NCI-H2107 treated with DMSO at 0.1 percent for 48 hours (cell line): ENCODE data around the gene NOTCH3.
A peak's percentile ranks its signal among the peaks of the same experiment; 100 is the strongest.

ENCODE experiments used
- DNase-seq: peaks from one replicate; lab custom pipeline; 2025; ENCODE audit not compliant: unreplicated experiment; lab: John Stamatoyannopoulos, UW

Gene NOTCH3

DNA sequence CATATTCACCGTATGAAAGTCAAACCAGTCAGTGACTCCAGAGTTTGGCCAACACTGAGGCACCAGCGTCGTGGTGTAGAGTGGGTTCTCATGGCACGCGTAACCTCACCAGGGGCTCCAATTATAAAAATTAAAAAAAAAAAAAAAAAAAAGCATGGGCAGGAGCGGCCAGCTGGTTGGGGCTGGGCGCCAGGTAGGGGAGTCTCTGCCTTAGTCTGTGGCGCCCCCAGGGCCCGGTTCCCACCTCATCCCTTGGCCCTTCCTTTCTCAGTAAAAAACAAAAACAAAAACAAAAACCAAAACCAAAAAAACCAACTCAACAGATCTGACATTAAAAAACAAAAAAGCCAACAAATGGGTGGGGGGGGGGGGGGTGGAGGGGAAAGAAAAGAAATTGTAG lies 36.1 kb upstream of the NOTCH3 start:
- no peak for DNase-seq

DNA sequence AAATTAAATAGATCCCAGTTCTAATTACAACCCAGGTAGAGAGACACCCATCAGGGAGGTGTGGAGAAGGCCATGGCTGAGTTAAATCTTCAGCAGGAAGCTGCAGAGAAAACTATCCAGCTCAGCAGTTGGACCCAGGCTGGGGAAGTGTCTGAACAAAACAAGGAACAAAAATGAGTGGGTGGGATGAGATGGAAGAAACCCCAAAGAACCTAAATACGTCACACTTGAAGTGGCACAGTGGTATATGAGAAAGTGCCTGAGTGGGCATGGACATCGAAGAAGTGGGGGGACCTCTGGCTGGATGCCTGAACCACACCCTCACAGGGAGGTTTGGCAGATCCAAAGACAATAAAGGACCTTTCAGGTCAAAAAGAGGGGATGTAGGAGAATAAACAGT lies 35.0 kb upstream of the NOTCH3 start:
- DNase-seq: no peak

DNA sequence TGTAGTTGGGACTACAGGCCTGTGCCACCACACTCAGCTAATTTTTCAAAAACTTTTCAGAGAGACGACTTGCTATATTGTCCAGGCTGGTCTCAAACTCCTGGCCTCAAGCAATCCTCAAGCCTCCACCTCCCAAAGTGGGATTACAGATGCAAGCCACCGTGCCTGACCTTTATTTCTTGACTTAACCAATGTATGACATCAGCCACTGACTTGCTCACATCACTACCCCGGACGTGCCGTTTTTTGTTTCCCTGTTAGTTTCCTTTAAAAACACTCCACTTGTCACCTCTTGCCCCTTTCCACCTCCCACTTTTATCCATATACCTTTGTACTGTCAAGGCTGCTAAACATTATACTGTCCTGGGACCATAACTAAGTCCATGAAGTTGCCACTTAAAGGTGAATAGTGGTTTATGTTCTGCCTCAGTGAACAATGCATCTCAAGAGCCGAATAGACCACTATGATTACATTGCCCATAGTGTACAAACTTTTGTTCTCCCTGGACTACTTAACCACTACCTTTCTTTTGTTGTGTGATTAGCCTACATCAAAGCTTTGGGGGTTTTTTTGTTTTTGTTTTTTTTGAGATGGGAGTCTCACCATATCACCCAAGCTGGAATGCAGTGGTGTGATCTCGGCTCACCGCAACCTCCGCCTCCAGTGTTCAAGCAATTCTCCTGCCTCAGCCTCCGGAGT lies 33.8 kb upstream of the NOTCH3 start:
- peak; percentile 16 for DNase-seq

DNA sequence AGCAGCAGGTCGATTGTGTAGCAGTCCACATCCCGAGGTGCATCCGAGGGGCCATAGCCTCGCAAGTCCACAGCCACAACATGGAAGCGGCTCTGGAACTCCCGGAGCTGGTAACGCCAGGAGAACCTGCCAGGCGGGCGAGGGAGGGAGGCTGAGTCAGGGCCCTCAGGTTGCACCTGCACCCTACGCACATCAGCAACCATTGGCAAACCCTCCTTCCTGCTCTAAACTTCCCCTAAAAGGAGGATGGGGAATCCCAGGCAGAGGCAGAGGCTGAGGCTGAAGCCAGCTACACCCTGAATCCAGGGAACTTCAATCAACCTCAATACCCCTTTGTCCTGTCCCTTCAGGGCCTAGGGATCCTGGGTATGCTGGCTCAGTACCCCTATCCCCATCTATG lies 30.5 kb upstream of the NOTCH3 start:
- DNase-seq: no peak

DNA sequence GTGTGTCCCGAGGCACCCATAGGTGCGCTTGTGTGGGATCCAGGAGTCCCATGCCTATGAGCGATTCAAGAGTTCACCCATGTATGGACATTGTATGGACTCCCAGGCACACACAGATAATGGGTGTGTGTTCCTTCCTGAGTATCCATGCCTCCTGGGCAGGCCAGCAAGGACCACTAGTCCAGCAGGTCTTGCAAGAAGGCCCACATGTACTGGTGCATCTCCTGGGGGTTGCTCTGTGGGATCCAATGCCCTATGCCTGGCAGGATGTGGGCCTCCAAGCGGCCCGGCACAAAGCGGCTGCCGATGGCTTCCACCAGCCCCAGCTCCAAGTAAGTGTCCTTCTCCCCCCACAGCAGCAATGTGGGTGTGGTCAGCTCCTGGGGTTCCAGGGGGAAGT lies 26.5 kb upstream of the NOTCH3 start:
- no peak for DNase-seq

DNA sequence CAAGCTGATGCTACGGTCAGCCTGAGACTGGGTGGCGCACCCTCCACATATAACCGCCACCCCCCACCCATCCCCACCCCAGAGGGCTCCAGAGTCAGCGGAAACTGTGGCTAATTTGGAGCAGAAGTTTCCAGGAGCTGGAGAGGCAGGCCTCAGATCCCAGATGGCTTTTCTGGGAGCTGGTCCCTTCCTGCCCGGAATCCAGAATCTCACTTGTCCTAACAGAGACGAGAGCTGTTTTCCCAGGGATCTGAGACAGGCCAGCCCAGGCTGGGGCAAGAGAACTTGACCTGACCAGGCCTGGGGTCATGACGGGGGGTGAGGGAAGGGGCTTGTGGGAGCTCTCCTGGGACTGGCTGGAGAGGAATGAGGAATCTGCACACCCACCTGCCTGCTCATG lies 25.0 kb upstream of the NOTCH3 start:
- DNase-seq: no peak

DNA sequence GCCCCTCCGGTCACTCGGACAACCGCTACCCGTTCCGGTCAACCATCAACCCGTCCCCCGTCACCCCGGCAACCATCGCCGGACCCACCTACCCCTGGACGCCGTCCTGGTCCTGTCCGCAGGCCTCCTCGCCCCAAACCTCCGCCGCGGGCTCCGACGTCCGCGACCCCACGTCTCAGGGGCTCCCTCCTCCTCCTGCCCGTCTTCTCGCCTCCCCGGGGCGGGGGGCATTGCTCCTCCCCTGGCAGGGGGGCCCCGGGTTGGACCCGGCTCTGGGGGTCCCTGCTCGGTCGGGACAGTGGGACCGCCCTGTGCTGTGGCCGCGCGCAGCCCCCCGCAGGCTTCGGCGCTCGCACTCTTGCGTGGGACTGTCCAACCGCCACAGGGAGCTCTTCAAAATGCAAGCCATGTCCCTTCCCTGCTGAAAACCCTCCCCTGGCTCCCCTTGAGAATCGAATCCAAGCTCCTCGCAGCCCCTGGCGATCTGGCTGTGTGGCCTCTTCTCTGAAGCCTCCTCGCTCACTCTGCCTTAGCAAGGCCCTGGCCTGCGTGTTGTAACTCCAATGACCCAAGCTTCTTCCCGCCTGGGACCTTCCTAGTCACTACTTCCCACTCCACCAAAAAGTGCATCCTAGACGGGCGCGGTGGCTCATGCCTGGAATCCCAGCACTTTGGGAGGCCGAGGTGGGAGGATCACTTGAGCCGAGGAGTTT lies 23.0 kb upstream of the NOTCH3 start:
- no peak for DNase-seq

DNA sequence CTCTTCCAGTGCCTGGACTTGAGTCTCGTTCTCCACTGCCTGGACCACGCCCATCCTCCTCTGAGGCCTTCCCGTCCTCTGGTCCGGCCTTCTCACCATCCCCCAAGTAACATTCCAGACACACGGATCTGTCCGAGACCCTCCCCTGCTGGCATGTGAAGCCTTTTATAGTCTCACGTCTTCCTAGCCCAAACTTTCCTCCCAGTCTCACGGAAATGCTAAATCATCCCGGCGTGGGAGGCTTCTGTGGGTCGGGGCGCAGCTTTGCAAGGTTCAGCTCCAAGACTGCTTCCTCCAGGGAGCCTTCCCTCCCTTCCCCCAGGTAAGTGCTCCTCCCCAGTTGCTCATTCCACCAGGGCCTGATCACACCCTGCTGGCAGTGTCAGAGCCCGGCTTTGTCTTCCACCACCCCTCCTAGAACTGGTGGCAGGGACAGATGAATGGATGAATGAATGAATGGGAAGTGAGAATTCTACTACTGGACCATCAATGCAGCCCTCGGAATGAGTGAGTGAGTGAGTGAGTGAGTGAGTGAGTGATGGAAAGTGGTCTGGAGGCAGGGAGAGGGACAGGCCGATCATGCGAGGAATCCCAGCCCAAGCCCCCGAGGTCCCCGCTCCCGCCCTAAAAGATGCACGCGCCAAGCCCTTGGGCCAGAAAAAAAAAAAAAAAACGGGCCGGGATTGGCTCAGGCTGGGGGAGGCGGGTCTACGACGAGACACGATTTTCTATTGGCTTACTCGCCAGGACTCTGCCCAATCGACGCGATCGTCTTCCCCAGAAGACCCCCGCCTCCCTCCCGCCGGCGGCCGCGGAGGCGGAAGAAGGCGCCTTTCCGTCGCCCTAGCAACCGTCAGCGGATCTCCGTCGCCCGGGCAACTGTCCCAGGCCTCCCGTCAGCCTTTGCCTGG lies 22.2 kb upstream of the NOTCH3 start:
- DNase-seq: peak; percentile 72

DNA sequence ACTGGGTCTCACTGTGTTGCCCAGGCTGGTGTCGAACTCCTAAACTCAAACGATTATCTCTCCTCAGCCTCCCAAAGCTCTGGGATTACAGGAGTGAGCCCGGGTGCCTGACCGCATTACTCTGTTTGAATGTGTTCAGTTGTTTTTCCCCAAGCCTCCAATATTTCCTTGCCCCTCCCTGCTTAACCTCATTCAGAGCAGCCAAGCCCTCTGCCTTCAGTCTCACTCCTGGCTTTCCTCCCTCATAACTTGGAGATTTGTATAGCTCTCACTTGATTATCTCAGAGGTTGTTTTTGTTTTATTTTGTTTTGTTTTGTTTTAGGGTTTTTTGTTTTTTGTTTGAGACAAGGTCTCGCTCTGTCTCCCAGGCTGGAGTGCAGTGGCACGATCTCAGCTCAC lies 20.0 kb upstream of the NOTCH3 start:
- no peak for DNase-seq

DNA sequence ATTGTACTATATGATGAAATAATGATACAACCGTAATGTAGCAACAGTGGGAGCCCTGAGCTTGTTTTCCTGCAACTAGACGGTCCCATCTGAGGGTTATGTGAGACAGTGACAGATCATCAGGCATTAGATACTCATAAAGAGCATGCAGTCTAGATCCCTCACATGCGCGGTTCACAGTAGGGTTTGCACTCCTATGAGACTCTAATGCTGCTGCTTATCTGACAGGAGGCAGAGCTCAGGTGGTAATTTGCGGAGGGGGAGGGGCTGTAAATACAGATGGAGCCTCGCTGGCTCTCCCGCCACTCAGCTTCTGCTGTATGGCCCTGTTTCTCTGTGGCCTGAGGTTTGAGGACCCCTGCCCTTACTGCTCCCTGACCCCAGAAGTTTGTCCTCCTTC lies 17.7 kb upstream of the NOTCH3 start:
- no peak for DNase-seq

DNA sequence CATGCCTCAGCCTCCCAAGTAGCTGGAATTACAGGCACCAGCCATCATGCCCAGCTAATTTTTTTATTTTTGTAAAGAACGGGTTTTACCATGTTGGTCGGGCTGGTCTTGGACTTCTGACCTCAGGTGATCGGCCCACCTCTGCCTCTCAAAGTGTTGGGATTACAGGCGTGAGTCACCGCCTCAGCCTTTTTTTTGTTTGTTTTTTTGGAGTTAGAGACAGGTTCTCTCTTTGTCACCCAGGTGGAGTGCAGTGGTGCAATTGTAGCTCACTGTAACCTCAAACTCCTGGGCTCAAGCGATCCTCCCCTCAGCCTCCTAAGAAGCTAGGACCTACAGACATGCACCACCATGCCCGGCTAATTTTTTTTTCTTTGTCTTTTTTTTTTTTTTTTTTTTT lies 15.6 kb upstream of the NOTCH3 start:
- DNase-seq: no peak

DNA sequence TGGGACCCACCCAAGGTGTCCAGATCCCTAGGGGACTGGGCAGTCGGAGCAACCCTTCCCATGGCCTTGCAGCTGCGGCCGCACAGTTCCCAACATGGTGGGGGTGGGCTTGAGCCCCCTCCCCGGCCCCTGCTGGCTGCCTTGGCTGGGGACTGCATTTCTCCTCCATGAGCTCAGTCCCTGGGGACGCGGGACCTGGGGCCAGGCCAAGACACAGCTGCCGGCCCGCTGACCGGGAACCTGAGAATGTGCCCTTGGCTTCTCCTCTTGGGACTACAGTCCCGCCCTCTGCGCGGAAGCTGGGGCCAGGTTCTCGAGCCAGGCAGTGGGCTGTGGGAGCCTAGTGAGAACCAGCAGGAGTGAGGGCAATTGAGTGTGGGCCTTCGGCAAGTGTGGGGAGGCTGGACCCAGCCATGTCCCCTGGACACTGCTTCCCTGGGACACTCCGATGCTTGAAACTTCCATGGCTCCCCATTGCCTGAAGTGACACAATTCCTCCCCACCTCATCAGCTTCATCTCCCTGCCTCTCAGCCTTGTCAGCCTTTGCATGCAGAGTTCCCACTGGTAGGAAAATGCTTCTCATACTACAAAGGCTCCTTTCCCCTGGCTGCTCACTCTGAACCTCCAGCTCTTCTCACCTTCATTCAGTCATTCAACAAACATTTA lies 13.1 kb upstream of the NOTCH3 start:
- no peak for DNase-seq

DNA sequence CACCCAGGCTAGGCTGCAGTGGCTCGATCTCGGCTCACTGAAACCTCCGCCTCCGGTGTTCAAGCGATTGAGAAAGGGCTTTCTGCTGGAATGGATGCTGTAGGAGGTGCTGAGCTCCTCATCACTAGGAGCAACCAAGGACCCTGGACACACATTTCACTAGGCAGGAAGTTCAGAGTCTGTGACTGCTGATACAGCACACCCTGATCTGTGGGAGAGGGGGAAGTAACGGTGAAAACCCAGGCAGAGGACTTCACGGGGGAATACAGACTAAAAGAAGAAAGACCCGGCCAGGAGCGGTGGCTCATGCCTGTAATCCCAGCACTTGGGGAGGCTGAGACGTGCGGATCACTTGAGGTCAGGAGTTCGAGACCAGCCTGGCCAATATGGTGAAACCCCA lies 11.9 kb upstream of the NOTCH3 start:
- DNase-seq: no peak

DNA sequence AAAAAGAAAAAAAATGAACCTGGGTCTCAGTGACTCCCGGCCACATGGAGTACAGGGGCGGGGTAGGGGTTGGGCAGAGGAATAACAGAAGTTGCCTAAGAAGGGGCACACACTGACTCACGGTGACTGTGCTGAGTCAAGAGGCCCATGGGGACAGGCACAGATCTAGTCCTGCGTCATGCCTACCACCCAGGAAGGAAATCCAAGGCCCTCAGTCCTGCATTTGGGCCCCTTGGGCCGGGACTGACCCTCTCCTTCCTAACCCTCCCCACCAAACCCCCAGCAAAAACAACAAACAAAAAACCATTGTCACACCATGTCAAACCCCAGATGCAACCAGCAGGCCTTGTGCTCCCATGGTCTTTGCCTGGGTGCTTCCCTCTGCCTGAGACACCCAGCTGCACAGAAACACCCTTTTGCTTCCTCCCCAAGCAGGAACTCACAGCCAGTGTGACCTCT lies 9.6 kb upstream of the NOTCH3 start:
- no peak for DNase-seq

DNA sequence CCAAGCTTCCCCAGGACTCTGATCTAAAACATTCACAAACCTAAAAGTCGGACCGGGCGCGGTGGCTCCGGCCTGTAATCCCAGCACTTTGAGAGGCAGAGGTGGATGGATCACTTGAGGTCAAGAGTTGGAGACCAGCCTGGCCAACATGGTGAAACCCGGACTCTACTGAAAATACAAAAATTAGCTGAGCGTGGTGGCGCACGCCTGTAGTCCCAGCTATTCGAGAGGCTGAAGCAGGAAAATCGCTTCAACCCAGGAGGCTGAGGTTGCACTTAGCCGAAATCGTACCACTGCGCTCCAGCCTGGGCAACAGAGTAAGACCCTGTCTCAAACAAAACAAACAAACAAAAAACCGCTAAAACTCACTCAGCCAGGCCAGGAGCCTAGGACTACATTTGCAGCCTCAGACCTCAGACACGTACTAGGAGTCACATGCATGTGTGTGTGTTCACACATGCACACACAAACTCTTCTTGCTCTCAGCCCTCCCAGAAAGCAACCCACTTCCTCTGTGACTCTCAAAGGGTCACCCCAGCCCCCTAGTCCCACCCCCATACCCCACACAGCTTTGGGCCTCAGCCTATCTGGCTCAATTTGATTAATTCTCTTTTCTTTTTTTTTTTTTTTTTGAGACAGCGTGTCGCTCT lies 704 bp upstream of the NOTCH3 start:
- DNase-seq: no peak

DNA sequence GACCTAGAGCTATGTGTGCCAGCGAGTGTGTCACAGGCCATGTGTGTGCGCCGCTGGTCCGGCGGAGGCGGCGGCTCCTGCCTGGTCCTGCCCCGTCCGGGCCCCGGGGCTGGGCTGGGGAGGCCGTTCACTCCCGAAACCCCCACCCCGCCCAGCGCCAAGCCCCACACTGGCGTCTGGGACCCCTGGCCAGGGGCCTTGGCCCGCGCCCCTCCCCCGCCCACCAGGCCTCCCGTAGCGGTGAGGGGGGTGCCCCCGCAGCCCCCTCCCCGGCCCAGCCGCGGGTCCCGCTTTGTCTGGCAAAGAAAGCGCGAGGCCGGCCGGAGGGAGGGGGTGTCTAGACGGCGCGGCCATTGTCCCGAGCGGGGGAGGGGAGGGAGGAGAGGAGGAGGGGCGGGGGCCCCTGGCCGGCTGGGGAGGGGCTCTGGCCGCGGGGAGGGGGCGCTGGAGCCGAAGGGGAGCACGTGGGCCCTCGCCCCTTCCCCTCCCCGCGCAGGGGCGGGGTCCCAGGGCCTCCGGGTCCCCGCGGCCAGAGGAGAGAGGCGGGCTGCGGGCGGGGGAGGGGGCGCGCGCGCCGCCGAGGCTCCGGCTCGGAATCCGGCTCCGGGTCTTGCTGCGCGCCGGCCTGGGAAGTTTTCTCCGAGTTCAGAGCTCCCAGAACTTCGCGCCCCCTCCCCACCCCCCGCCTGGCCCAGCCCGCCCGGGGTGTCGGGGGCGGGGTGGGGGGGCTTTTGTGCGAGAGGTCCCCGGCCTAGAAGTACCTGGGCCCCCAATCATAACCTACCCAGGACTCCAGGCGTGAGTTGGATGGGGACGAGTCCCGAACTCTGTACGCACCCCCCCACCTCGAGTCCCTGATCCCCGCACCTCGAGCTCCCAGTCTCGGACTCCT lies 888 bp downstream of the NOTCH3 start:
- no peak for DNase-seq

DNA sequence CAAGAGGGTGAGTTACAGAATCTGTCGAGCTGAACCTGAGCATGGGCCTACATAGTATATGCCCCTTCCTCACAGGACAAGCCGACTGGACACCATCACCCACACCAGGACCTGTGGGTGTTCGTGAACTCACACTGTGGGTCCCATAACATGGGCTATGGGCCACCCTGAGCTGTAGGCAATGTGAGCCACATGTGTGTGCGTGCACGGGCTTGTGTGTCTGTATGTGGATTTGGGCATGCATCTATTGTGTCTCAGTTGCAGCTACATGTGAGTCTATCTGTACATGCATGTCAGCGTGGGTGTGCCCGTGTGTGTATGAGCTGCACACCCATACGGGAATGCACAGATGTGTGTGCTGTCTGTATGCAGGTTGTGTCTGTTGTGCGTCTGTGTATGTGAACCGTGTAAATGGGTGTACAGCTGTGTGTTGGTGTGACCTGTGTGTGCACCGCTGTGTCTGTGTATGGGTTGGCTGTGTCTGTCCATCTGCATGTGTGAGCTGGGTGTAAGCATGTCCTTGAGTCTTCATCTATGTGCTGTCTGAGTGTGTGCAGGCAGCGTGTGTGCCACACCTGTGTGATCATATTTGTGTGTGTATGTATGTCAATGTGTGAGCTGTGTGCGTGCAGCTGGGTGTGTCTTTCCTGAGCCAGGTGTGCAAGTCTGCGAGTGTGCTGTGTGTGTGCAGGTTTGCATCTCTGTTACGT lies 1.7 kb downstream of the NOTCH3 start:
- no peak for DNase-seq

DNA sequence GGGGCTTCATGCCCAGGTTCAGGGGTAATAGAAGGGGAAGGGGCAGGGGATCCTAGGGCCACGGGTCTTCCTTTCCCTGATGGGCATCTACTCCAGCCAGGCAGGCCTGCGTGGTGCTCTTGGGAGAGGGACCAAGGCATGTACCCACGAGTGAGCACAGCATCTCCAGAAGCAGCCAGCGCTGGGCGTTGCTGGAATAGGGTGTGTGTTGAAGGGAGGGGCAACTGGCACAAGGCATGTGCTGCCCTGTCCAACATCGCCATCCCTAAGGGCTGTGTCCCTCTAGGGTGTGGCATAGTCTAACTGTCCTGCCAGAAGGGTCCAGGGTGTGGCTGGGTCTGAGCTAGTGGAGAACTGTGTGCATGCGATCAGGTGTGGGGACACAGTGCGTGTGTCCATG lies 2.9 kb downstream of the NOTCH3 start:
- DNase-seq: no peak

DNA sequence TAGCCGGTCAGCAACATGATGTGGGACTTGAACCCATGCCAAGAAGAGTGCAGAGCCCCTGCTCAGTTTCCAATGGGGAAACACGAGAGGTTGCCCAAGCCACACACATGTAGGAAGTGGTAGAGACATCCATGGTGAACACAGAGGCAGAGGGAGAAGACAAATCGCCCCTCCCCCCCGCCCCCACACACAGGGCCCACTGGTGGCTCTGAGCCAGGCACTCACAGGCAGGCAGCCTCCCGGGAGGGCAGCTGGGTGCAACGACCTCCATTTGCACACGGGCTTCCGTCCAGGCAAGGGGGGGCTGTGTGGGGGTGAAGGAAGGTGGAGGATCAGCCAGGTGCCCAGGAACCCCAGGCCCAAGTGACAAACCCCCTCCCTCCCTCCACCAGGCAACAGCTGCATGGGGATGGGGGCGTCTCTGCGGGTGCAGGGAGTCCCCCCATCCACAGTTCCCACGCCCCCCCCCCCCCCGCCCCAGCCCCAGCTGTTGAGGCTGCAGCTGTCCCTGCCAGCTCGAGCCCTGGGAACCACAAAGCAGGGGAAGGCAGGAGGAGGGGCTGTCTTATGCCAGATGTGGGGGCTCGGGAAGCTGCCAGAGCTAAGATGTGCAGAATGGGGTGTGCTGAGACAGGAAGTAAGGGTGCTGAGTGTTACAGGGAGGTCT lies 3.4 kb downstream of the NOTCH3 start:
- DNase-seq: no peak
